Mucosa of descending colon (tissue), 3 donors: Measurements from ENCODE around the gene ABCA2. TPM values are rescaled to one million over a fixed set of nuclear protein-coding genes. Genes with fewer than 3 reads are reported as not detected.

Experiments used
- ATAC-seq: fragments of 200-7000 bp; cut with Tn5 transposase; one replicate; pipeline ENCODE4 v1.9.1; 2020; ENCODE audit warnings: mild to moderate bottlenecking, moderate library complexity
- DNase-seq, 3 donors: peaks; one replicate each; pipeline ENCODE4 v3.0.0-alpha.2; 2020
- H3K36me3 ChIP-seq: fragments of 200-600 bp; one replicate; pipeline ENCODE4 v1.8.0; 2021; ENCODE audit warnings: low read depth, mild to moderate bottlenecking
- H3K4me1 ChIP-seq: fragments of 200-600 bp; one replicate; pipeline ENCODE4 v1.8.0; 2021; ENCODE audit warnings: low read depth, mild to moderate bottlenecking
- H3K4me3 ChIP-seq: fragments of 200-600 bp; one replicate; pipeline ENCODE4 v1.8.0; 2021; ENCODE audit warnings: mild to moderate bottlenecking
- H3K9me3 ChIP-seq: fragments of 200-600 bp; one replicate; pipeline ENCODE4 v1.8.0; 2021; ENCODE audit warnings: mild to moderate bottlenecking
- CTCF ChIP-seq: fragments of 200-600 bp; IDR thresholded peaks from one replicate; pipeline ENCODE4 v1.8.0; 2022; ENCODE audit warnings: antibody characterized with exemption, mild to moderate bottlenecking
- intact Hi-C, 2 donors: fragments of 100-400 bp; cut with DNase I in 1 of 2; cut with micrococcal nuclease in 1 of 2; formaldehyde crosslinking; loops; one replicate each; pipeline versions ENCODE4 v1.11.0 to v1.11.1; 2022; cut with DNase I, micrococcal nuclease
- total RNA-seq, 3 donors: library from RNA; stranded (reverse); fragmentation: NEBNext Ultra II Directional in 2 of 3; extraction: Animal tissue kit (Norgen Biotek cat#: 25700) in 2 of 3; gene quantifications; one replicate each; pipeline versions ENCODE4 v1.2.1 to v1.2.4, GENCODE V29; 2021 to 2023
- donor health status: DM: no; HTN: no; CAD: no; lungs with moderate emphysema.
- donor health status: DM: no; HTN: no; CAD: no.
- donor health status: DM: no; HTN: yes; CAD: no.

ABCA2 gene
- total RNA-seq, 3 donors from 2014 or later, result 20.1 to 77.2 (median 48.0) TPM

GRCh38 chr9:137015976-137016375 lies 12.1 kb downstream of the ABCA2 start:
- no peak for ATAC-seq
- Histone ChIP-seq H3K4me1 (no peaks in the 10 kb centered on the region), H3K36me3 (no peaks in the 10 kb centered on the region), H3K4me3 (no peak overlapping the region), H3K9me3 (no peaks in the 10 kb centered on the region)
- intact Hi-C loops, result no loop called here
- DNase-seq, result no peak
- TF ChIP-seq CTCF, result no peak

GRCh38 chr9:137015540-137015930 lies 12.5 kb downstream of the ABCA2 start:
- Histone ChIP-seq H3K9me3 (no peaks in the 10 kb centered on the region), H3K36me3 (no peaks in the 10 kb centered on the region), H3K4me1 (no peaks in the 10 kb centered on the region), H3K4me3 (no peak overlapping the region)
- intact Hi-C loops, result no loop called here
- ATAC-seq (no peak), DNase-seq (no peak)
- TF ChIP-seq CTCF, result no peak

- H3K36me3 ChIP-seq, result no peaks in the 10 kb centered on the region
- H3K4me3 ChIP-seq, result no peak overlapping the region
- no peak for ATAC-seq
- no peaks in the 10 kb centered on the region for H3K4me1 ChIP-seq
- intact Hi-C loops, result no loop called here
- no peak for TF ChIP-seq CTCF
- H3K9me3 ChIP-seq, result no peaks in the 10 kb centered on the region
- DNase-seq, result no peak
Observed at GRCh38 chr9:137014776-137015539, 13.1 kb downstream of the ABCA2 start.

- H3K9me3 ChIP-seq, result no peaks in the 10 kb centered on the region
- no peaks in the 10 kb centered on the region for H3K36me3 ChIP-seq
- intact Hi-C loops, result no loop called here
- DNase-seq (no peak), ATAC-seq (no peak)
- no peaks in the 10 kb centered on the region for H3K4me1 ChIP-seq
- no peak for TF ChIP-seq CTCF
- no peak overlapping the region for H3K4me3 ChIP-seq
Observed at GRCh38 chr9:137014166-137014565, 13.9 kb downstream of the ABCA2 start.

- no peaks in the 10 kb centered on the region for H3K9me3 ChIP-seq
- intact Hi-C loops, result no loop called here
- TF ChIP-seq CTCF, result no peak
- no peak overlapping the region for H3K4me3 ChIP-seq
- ATAC-seq (no peak), DNase-seq (no peak)
- H3K36me3 ChIP-seq, result no peaks in the 10 kb centered on the region
- H3K4me1 ChIP-seq, result no peaks in the 10 kb centered on the region
Observed at GRCh38 chr9:137013571-137013940, 14.5 kb downstream of the ABCA2 start.
